ENCODE data around the gene SYNJ2. TPM values are rescaled to one million over a fixed set of nuclear protein-coding genes. Genes with fewer than 3 reads are reported as not detected.
A peak's percentile ranks its signal among the peaks of the same experiment; 100 is the strongest.

SYNJ2 gene
- total and polyA plus RNA-seq, 2 of the 4 experiments (the other 2 are of a cell fraction) = 40.8 to 45.2 TPM

DNA sequence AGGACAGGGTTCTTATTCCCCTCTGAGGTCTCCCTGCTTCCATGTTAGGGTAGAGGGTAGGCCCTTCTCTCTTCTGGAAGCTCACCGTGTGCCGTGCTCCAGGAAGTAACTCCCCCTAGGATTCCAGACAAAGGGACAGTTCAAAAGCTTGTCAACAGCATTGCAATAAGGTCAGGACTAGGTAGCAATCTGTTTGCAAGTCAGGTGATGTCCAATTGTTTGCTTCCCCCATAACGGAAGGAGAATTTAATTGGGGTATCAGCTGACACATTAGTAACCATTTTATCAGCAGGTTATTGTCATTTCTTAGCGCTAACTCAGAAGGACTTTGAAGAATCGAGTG lies 41.9 kb downstream of the SYNJ2 start:
- peak overlapping the region; percentile 21; the same call in 1 of the 2 replicates for H2BK20ac ChIP-seq (ENCODE audit: low read depth, low read length)

More for the DNA sequence above, 41.9 kb downstream of the SYNJ2 start:
- Histone ChIP-seq H3K9ac (ENCODE audit: low read depth, low read length) (no peak overlapping the region), H3K18ac (ENCODE audit: low read depth, low read length) (no peak overlapping the region), H4K91ac (ENCODE audit: insufficient read depth, low read depth, low read length) (peak overlapping the region; percentile 64; the same call in 1 of the 2 replicates), H2BK120ac (ENCODE audit: low read depth, low read length) (peak overlapping the region; percentile 11; the same call in 1 of the 2 replicates), H2AK5ac (ENCODE audit: low read depth, low read length) (no peak overlapping the region), H3K4ac (ENCODE audit: low read depth, low read length) (peak overlapping the region; percentile 70; the same call in 1 of the 2 replicates), H3K9me3 (ENCODE audit: control insufficient read depth, insufficient read depth, low read length) (no peaks in the 10 kb centered on the region), H3K27ac (ENCODE audit: insufficient read depth, low read length) (no peak overlapping the region), H4K20me1 (ENCODE audit: insufficient read depth, low read length) (peaks cover 4% of the 10 kb centered on the region; the same call in 1 of the 2 replicates), H2AK9ac (replicated peaks; ENCODE audit: low read depth, low read length, poor library complexity) (no peak overlapping the region), H4K5ac (ENCODE audit: low read depth, low read length) (no peak overlapping the region), H3K9me1 (ENCODE audit: insufficient read depth, low read length) (peaks cover 44% of the 10 kb centered on the region), H3K56ac (ENCODE audit: extremely low read depth, insufficient read depth, low read length) (no peak overlapping the region), H3K36me3 (ENCODE audit: control insufficient read depth, insufficient read depth, low read length) (peaks cover 14% of the 10 kb centered on the region), H3K4me2 (ENCODE audit: low read depth, low read length) (no peak overlapping the region), H2AFZ (replicated peaks; ENCODE audit: low read length, poor library complexity) (no peak overlapping the region), H3K4me3 (ENCODE audit: insufficient read depth, low read depth, low read length) (no peak overlapping the region), H3K79me1 (ENCODE audit: low read depth in 1 of 2, low read length in 2 of 2) (peaks cover 30 to 93% of the 10 kb centered on the region in 2 experiments), H3K14ac (replicated peaks; ENCODE audit: low read depth, low read length) (no peak overlapping the region), H3K4me1 (ENCODE audit: control insufficient read depth, insufficient read depth, low read length) (peaks cover 43% of the 10 kb centered on the region), H3K23ac (ENCODE audit: low read depth, low read length) (no peak overlapping the region), H2BK5ac (ENCODE audit: low read depth, low read length, poor library complexity, severe bottlenecking) (no peak overlapping the region), H2BK15ac (ENCODE audit: low read depth, low read length) (no peak overlapping the region), H3K27me3 (ENCODE audit: control insufficient read depth, insufficient read depth, low read length) (no peaks in the 10 kb centered on the region), H4K8ac (ENCODE audit: low read depth in 2 of 2, low read length in 2 of 2) (no peak overlapping the region)
- intact Hi-C loops (cut with micrococcal nuclease) = no loop called here
- no peak for TF ChIP-seq MXI1 (IDR thresholded peaks at IDR 0.05; ENCODE audit: borderline replicate concordance, low read depth, low read length)
- TF ChIP-seq CEBPB (IDR thresholded peaks at IDR 0.05; ENCODE audit: low read depth, low read length) = no peak
- no peak for TF ChIP-seq CHD1 (IDR thresholded peaks at IDR 0.05; ENCODE audit: low read depth, low read length)
- no peak for TF ChIP-seq BHLHE40 (IDR thresholded peaks at IDR 0.05; ENCODE audit: low read depth, low read length)
- TF ChIP-seq NFE2L2 (IDR thresholded peaks at IDR 0.05; ENCODE audit: low read depth, low read length) = no peak
- TF ChIP-seq, protein P1, sequence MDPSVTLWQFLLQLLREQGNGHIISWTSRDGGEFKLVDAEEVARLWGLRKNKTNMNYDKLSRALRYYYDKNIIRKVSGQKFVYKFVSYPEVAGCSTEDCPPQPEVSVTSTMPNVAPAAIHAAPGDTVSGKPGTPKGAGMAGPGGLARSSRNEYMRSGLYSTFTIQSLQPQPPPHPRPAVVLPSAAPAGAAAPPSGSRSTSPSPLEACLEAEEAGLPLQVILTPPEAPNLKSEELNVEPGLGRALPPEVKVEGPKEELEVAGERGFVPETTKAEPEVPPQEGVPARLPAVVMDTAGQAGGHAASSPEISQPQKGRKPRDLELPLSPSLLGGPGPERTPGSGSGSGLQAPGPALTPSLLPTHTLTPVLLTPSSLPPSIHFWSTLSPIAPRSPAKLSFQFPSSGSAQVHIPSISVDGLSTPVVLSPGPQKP (IDR thresholded peaks at IDR 0.05; ENCODE audit: borderline replicate concordance, low read depth, low read length) = no peak
- no TSS peak for BruUV-seq (replicated peaks)
- in situ Hi-C loops (cut with MboI; ENCODE audit: low sequenced_read_pairs) = no loop called here
- CTCF ChIA-PET = interaction anchor here (0.6 kb wide), 1 partner anchor 267 kb away, joined by 4 read pairs; no protein-coding TSS in a partner anchor
- POLR2A ChIA-PET (ENCODE audit: unreplicated experiment) = no interaction called here
- no peak for ATAC-seq (ENCODE audit: low read depth)
- DNase-seq = no peak
- no CpG with 5 or more reads among the region's 5 CpGs for WGBS, 2 experiments (ENCODE audit: extremely low coverage in 2 of 2, insufficient read length in 1 of 2)
- dilution Hi-C loops (cut with HindIII; ENCODE audit: low sequenced_read_pairs, unreplicated experiment) = no loop called here
